GM19328 (cell line): ENCODE data around the gene EXOC3L2.
"Not testable (repeated sequence)": the region's sequence is repeated elsewhere in the genome, so short reads cannot be mapped to it uniquely, and the experiment has no call there.

Experiments used
- ATAC-seq: cut with Tn5 transposase; IDR thresholded peaks from one replicate; pipeline ENCODE4 v1.9.1; 2021; ENCODE audit warnings: mild to moderate bottlenecking, moderate library complexity; ENCODE audit not compliant: unreplicated experiment

The EXOC3L2 gene

GRCh38 chr19:45245334-45245787 lies at the start of gene EXOC3L2:
EXOC3L2 (minus strand) TSS chr19:45245407; CDS start chr19:45239045, 6,362 bp downstream.
- no peak for ATAC-seq

- ATAC-seq, result no peak
Observed at GRCh38 chr19:45294291-45295029, 49.3 kb upstream of the EXOC3L2 start.

- ATAC-seq, result no peak
Observed at GRCh38 chr19:45293682-45294081, 48.5 kb upstream of the EXOC3L2 start.

DNA sequence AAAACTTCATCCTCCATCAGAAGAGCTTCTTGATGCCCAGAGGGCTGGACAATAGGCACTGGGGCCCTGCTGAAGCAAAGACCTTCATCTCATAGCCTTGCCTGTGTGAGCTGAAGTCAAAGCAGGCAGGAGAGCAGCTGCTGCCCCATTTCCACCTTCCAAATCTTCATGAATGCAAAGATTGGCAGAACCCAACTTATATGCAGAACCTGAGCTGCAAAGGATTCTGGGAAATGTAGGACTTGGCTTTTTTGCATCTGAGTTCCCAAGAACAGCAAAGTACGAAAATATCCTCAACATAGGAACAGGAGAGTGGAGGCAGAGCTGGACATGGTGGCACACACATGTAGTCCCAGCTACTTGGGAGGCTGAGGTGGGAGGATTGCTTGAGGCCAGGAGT lies 46.6 kb upstream of the EXOC3L2 start:
- no peak for ATAC-seq

DNA sequence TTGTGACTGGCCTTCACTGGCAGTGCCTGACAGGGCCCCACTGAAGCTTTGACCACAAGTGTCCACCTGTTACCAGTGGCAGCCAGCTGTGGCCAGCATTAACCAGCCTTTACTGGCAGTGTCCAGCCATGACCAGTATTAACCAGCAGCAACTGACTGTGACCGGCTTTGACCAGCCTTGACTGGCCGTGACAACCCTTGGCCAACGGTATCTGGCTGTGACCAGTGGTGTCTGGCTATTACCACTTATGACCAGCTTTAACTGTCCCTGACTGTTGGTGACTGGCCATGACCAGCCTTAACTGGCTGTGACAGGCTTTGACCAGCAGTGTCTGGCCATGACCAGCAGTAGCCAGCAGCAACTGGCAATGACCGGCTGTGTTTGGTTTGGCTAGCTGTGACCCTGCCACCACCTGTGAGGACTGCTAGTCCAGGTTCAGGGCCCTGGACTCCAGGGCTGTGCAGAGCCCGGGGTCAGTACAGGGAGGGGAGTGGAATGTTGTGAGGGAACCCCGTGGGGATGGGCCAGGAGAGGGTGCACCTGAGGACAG lies 45.2 kb upstream of the EXOC3L2 start:
- no peak for ATAC-seq

- ATAC-seq, result no peak
Observed at GRCh38 chr19:45283443-45284033, 38.3 kb upstream of the EXOC3L2 start.

DNA sequence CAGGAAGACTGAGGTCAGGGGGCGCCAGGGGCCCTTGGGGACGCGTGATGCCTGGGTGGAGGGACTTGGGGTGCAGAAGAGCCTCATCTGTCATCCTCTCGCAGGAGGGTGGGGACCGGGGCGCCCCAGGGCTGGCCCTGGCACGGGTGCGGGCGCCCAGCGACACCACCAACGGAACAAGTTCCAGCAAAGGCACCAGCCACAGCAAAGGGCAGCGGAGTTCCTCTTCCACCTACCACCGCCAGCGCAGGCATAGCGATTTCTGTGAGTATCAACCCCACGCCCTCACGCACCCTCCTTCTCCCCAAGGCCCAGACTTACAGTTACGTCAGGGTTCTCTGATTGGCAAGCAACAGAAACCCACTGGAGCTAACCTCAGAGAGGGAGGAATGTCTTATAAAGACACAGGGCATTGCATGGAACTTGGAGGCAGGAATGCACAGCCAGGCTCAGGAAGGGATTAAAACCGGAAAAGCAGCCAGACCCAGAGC lies 35.3 kb upstream of the EXOC3L2 start:
- no peak for ATAC-seq

GRCh38 chr19:45279587-45280192 lies 34.5 kb upstream of the EXOC3L2 start:
- ATAC-seq, result no peak

DNA sequence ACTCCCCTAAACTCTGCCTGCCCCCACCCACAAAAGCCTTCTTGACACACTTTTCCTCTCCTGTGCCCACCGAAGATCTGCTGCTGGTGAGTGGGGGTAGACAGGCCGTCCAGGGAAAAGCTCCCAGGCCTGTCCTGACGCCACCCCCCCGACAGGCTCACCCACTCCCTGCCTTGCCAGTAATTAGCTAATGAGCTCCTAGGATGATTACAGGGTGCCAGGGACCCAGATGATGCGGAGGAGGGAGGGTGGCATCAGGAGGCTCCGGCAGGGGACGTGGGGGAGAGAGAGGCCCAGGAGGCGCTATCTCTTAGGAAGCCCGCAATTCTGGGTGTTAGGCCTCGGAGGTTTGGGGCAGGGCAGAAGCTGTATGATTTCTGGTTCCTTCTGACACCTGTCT lies 32.9 kb upstream of the EXOC3L2 start:
- ATAC-seq, result no peak

- ATAC-seq, result no peak
Observed at GRCh38 chr19:45276284-45276687, 31.1 kb upstream of the EXOC3L2 start.

DNA sequence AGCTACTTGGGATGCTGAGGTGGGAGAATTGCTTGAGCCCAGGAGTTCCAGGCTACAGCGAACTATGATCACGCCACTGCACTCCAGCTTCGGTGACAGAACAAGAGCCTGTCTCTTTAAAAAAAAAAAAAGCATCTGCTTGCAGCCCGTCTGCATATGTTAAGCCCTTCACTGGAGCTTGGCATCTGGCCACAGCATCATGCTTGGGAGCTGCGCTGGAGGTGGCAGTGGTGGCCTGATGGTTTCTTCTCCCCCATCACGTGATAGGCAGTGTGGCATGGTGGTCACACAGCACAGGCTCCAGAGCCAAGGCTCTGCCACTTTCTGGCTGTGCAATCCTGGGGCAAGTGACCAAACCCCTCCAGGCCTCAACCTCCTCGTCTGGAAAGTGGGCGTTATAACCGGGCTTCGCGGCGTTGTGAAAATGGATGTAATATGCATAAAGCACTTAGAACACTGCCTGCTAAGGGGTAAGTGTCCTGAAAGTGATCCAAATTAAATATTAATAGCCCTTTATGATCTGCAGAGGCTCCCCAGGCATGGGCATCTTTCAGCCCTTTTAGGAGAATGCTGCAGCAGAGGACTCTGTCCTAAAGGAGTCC lies 30.3 kb upstream of the EXOC3L2 start:
- no peak for ATAC-seq

GRCh38 chr19:45273521-45273855 lies 28.3 kb upstream of the EXOC3L2 start:
- ATAC-seq, result no peak

DNA sequence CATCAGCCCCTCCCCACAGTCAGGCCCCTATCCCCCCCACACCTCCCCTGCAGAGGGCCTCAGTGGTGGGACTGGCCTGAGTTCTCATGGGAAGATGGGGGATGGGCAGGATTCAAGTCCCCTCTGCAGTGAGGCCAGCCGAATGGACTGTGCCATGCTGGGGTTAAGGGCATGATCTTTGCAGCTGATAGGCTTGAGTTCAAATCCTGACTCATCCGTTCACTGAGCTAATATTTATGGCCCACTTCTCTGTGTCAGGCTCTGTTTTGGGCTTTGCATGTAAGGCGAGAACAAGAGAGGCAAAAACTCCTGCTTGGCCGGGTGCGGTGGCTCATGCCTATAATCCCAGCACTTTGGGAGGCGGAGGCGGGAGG lies 26.5 kb upstream of the EXOC3L2 start:
- ATAC-seq, result no peak

- ATAC-seq, result no peak
Observed at GRCh38 chr19:45271098-45271734, 26.0 kb upstream of the EXOC3L2 start.

- ATAC-seq, result not testable (repeated sequence)
Observed at GRCh38 chr19:45269939-45270338, 24.7 kb upstream of the EXOC3L2 start.

DNA sequence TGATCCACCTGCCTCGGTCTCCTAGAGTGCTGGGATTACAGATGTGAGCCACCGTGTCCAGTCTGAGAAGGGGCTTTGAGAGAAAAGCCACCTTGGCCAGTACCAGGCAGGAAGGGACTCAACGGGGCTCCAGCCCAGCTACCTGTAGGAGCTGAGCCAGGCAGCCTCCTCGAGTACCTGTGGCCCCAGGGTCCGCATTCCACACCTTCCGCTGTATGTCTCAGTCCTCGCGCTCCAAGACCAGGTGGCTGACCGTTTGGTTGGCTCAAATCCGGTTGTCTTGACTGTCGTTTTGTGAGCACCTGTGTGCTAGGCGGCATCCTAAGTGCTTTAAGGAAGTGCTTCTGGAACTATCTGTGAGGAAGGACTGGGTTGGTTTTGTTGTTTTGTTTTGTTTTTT lies 22.1 kb upstream of the EXOC3L2 start:
- ATAC-seq, result no peak

DNA sequence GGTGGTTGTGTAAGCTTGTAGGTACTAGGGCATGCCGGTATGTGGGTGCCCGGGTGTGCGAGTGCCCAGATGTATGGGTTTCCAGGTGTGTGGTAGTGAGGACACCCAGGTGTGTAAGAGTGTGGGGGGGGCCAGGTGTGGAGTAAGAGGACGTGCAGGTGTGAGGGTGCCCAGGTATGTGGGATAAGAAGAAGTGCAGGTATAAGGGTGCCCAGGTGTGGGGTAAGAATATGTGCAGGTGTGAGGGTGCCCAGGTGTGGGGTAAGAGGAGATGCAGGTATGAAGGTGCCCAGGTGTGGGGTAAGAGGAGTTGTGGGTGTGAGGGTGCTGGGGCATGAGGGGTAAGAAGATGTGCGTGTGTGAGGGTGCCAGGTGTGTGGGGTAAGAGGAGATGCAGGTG lies 20.2 kb upstream of the EXOC3L2 start:
- no peak for ATAC-seq

- ATAC-seq, result no peak
Observed at GRCh38 chr19:45264781-45265317, 19.6 kb upstream of the EXOC3L2 start.

DNA sequence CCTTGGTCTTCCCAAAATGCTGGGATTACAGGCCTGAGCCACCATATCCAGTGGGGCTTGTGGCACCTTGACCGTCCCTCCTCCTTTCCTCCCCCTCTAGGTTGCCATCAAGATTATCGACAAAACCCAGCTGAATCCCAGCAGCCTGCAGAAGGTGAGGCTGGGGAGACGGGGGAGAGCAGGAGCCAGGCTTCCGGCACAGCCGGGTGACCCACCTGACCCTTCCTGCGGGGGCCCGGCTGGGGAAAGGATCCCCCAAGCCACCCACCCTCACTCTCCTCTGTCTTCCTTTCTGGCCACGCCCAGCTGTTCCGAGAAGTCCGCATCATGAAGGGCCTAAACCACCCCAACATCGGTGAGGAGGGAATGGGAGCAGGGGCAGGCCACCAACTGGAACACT lies 17.8 kb upstream of the EXOC3L2 start:
- no peak for ATAC-seq

- no peak for ATAC-seq
Observed at GRCh38 chr19:45262570-45262969, 17.4 kb upstream of the EXOC3L2 start.

GRCh38 chr19:45258862-45259261 lies 13.7 kb upstream of the EXOC3L2 start:
- no peak for ATAC-seq
